CD4-positive, alpha-beta T cell treated with Interleukin-15 for 4 hours (primary cell): ENCODE data around the gene INPP5J.
"Not testable (repeated sequence)": the region's sequence is repeated elsewhere in the genome, so short reads cannot be mapped to it uniquely, and the experiment has no call there.

Source experiments
- DNase-seq: peaks from one replicate; pipeline ENCODE4 v3.0.0-alpha.2; 2020; ENCODE audit warnings: low spot score

The INPP5J gene

GRCh38 chr22:31148488-31148887, 25.7 kb downstream of the INPP5J start:
- DNase-seq, result no peak

GRCh38 chr22:31148953-31149627, 26.3 kb downstream of the INPP5J start:
- peak; percentile 13 for DNase-seq

- no peak for DNase-seq
Measured at GRCh38 chr22:31150615-31151014, 27.8 kb downstream of the INPP5J start.

- DNase-seq, result no peak
Measured at GRCh38 chr22:31151872-31152271, 29.1 kb downstream of the INPP5J start.

- no peak for DNase-seq
Measured at GRCh38 chr22:31153357-31153756, 30.6 kb downstream of the INPP5J start.

GRCh38 chr22:31154975-31155374, 32.2 kb downstream of the INPP5J start:
- DNase-seq, result no peak

- no peak for DNase-seq
Measured at GRCh38 chr22:31155422-31155821, 32.7 kb downstream of the INPP5J start.

- no peak for DNase-seq
Measured at GRCh38 chr22:31160328-31160978, 37.7 kb downstream of the INPP5J start.

GRCh38 chr22:31161386-31161785, 38.6 kb downstream of the INPP5J start:
- DNase-seq, result no peak

GRCh38 chr22:31162015-31162765, 39.4 kb downstream of the INPP5J start:
- no peak for DNase-seq

GRCh38 chr22:31170971-31171370, 48.2 kb downstream of the INPP5J start:
- DNase-seq, result no peak

- not testable (repeated sequence) for DNase-seq
Measured at GRCh38 chr22:31171734-31172133, 49.0 kb downstream of the INPP5J start.

- no peak for DNase-seq
Measured at GRCh38 chr22:31173386-31174145, 50.8 kb downstream of the INPP5J start.

- no peak for DNase-seq
Measured at GRCh38 chr22:31176923-31177322, 54.2 kb downstream of the INPP5J start.

- DNase-seq, result no peak
Measured at GRCh38 chr22:31177420-31178162, 54.8 kb downstream of the INPP5J start.

GRCh38 chr22:31178859-31179258, 56.1 kb downstream of the INPP5J start:
- DNase-seq, result no peak

- no peak for DNase-seq
Measured at GRCh38 chr22:31179345-31179744, 56.6 kb downstream of the INPP5J start.

- DNase-seq, result no peak
Measured at GRCh38 chr22:31184015-31184414, 61.2 kb downstream of the INPP5J start.
